Kidney glomerular epithelial cell (primary cell): ENCODE results near the gene SREBF2.

Source experiments
- DNase-seq: peaks from one replicate; lab custom pipeline; 2025; lab: John Stamatoyannopoulos, UW

The SREBF2 gene

DNA sequence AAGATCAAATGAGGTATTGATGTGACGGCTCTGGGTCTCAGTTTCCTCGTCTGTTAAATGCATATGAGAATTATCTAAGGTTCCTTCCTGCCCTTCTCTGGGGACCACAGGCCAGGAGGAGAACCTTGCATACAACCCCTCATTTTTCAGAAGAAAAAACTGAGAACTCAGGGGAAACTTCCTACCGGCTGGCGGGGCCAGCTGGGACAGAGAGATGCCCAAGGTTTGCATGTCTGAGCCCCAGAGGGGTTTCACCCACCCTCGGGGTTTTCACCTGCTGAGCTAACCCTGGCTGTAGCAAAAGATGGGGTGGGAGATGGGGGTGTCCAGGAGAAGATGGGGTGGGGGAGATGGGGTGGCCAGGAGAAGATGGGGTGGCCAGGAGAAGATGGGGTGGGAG is 89.4 kb downstream of the SREBF2 start:
- DNase-seq, result no peak

DNA sequence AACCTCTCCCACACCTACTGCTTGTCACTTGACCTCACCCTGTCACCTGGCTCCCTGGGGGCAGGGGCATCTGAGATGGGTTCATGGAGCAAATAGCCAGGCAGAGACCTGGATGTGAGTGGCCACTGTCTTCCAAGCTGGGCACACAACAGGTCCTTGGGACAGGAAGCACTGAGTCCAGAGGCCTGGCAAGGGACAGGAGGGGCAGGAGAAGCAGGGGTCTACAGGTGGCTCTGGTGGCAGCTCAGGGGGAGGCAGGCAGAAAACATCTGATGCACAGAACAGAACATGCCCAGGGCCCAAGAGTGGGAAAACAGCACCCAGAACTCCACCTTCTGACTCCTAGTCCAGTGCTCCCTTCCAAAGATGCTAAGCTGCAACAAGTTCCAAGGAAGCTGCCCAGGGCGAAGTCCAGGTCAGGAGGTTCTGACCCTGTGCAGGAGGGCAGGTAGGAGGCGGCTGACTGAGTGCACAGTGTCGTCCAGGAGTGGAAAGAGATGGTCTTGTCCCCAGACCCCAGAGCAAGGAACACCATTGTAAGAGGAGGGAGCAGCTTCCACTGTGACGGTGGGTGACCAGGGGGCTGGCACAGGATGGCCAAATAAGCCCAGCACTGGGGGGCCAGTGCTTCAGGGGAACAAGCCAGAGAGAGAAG is 90.2 kb downstream of the SREBF2 start:
- no peak for DNase-seq

DNA sequence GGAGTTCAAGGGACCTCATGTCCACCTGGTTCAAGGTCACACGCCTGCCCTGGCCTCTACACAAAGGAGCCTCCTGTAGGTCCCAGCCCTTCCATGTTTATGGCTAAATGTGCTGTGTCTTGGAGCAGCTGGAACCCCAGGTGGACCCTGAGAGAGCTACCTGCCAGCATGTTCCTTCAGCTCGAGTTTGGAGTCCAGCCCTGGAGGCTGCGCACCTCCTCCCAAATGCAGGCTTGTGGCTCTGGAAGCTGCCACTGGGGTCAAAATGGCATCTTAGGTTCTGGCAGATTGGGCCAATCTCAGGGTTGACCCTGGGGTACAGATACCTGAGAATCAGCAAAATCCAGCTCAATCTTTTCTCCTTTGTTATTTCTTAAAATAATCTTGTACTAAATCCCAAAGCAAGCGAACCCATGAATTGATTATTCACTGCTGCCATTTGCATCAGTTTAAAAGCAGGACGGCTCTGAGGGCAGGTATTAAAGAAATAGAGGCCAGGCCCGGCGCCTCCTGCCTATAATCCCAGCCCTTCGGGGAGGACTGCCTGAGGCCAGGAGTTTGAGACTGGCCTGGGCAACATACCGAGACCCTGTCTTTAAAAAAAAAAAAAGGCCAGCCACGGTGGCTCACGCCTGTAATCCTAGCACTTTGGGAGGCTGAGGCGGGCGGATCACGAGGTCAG is 90.8 kb downstream of the SREBF2 start:
- DNase-seq, result no peak

DNA sequence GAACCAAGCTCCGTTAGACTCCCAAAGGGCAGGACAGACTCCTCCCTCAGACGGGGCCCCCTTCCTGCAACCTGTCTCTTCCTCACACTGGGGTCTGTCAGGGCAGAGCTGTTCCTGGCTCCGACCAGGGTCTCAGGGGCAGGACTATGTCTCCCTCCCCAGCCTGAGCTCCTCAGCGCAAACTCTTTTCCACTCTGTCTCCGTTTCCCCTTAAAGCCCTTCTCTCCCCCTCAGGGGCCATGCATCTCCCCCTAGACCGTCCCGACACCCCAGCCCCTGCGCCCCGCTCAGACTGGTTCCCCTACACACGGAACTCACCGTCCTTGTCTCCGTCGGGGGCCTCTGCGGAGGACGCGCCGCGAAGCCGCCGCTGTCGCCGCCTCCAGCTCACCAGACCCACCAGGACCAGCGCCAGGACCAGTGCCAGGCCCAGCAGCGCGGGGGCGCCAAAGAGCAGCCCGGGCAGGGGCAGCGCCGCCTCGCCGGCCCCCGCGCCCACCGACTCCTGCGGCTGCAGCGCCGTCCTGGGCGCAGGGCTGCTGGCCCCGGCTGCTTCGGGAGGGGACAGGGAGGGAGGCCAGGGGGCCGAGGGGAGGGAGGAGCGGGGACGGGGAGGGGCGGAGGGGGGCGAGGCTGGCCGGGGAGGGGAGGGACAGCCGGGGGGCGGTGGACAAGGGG is 93.0 kb downstream of the SREBF2 start:
- DNase-seq, result no peak

DNA sequence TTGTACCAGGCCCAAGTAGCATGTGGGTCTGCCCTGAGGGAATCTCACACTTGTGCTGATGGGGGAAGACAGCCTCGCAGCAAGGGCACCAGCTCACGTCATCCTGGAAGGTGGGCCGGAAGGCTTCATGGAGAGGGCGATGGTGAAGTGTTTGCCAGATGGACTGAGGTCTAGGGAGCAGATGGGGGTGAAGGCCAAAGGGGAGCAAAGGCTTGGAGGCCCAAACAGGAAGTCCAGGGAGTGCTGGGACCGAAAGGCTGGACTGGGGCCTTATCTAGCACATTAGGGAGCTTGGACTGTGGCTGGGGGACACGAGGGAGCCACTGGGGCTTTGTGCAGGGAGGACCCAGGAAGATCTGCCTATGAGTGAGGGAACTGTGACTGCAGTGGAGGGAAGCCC is 94.9 kb downstream of the SREBF2 start:
- DNase-seq, result no peak

DNA sequence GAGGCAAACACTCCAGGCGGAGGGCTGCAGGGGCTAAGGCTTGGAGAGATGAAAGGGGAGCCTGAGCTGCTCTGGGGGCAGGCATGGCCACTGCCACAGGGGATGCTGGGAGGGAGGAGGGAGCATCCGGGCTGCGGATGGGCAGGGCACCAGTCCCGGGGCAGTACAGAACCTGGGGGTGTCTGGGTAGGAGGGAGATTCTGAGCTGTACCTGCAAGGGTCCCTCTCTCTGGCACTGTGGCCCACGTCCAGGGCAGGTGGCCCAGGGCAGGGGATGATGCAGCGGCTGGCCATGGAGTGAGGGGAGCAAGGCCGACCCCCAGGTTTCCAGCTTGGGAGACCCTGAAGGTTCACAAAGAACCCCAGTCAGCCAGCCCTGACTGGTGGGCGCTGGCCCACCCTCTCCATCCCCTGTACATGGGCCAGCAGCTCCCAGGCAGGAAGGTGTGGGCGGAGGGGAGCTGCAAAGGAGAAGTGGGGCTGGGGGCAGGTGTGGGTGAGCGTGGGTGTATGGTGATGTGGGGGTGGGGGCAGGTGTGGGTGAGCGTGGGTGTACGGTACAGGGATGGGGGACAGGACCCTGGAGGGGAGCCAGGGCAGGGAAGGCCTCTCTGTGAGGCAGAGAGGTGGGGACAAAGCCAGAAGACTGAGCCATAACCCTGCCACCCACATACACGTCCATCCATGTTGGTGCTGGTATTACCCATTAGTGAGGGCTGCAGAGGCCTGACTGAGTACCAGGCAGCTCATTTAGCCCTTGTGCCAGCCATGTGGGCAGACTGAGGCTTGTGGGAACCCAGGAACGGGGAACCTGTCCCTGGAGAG is 95.9 kb downstream of the SREBF2 start:
- no peak for DNase-seq

DNA sequence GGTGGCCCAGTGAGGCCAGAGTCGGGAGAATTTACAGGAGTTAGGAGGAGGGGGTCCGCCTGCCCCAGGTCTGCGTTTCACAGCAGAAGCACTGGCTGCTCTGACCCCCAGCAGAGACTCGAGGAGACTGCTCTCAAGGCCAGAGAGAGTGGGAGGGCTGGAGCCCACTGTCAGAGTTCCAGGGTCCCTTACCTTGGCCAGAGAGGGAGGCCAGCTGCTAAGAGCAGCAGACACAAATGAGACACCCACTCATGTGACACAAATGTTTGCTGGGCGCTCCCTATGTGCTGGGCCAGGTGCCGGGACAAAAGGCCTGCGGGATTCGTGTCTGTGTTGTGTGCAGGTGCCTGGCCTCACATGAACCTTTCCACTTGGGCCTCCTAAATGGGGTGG is 96.5 kb downstream of the SREBF2 start:
- no peak for DNase-seq

DNA sequence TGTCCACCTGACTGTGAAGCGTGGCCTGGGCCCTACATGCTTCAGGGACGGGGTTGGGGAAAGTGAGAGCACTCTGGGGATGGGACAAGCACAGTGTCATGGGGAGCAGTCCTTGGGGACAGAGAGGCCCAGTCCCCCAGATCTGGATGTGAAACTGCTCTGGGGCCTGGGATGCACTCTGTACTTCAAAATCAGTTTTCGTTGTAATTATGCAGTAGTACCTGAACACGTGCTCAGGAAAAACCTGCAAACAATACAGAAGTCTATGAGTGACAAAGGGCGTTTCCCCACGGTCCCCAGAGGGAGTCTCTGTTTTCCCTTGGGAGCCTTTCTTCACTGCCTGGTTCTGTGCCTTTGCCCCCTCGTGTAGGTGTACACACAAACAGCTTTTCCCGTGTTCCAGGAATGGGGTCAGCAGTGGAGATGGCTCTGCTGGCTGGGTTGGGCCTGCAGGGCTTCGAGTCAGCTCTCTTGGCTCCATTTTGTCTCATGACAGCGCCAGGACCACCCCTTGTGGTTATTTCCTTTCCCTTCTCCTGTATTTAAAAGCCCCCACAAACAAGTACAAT is 98.9 kb downstream of the SREBF2 start:
- no peak for DNase-seq

DNA sequence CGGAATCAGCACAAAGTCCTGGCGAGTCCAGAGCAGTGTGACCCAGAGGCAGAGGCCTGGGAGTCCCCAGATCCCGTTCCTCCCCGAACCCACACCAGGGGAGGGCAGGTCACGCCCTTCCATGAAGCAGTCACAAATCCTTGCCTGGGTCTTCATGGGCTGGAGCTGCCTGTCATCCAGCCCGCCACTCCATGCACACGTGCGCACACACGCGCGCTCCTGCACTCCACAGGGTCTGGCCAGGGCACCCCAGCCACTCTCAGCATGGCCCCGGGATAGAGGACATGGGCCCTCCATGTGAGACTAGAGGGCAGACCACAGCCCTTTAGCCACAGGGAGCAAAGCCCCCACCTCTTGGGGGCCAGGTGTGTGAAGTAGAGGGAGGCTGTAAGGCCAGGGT is 99.4 kb downstream of the SREBF2 start:
- no peak for DNase-seq

DNA sequence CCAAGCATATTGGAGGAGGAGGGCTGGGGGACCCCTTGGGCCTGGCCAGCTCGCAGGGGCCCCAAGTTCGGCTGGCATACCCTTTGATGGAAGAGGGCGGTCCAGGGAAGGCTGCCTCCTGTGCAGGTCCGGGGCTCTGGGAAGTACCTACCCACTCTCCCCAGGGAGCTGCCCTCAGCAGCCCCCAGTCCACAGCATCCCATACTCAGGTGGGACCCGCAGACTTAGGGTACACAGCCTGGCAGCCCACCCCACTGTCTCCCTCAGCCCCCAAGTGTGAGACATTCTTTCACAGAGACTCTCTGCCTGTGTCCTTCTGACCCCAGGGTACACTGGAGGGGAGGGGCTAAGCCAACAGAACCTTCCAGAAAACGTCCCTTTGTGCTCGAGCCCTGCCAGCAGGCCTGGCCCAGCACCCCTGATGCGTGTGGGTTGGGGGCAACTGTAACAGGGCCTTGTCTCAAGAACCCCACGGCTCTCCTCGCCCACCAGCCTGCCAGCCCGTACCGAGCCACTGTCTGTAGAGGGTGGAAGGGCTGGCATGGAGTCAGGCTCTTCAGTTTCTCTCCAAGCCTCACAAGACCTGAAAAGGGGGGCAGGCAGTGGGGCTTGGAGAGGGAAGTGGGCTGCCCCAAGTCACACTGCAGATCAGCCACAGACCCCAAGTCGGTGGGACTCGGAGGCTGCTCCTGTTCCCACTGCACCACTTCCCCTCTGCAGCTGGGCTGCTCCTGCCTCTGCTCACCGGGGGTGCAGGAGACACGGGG is 100.7 kb downstream of the SREBF2 start:
- no peak for DNase-seq

DNA sequence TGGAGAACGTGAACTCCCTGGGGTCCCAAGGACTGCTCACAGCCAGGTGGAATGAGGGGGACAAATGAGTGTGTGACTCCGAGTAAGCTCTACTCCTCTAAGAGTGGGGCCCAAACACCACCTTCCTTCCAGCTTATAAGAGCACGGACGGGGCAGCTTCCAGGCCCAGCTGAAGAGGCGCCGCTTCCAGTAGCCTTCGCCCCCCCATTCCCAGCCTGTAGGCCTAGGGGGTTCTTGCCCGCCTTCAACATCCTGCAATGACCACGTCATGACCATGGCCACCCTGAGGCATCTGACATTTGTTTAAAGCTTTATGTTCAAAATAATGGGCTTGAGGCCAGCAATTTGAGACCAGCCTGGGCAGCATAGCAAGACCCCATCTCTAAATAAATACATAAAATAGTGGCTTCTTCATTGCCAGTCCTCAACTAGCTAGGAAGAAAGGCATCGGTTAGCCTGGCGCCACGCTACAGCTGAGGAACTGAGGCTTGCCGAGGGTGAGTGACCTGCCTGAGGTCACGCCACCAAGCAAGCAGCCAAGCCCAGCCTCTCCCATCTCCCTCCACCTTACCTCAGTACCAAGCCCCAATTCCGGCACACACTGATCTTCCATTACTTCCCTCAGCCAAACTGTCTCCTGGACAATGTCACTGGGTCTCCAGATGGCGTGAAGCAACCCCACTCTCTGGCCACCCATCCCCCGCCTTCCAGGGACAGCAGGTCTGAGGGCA is 101.5 kb downstream of the SREBF2 start:
- no peak for DNase-seq

DNA sequence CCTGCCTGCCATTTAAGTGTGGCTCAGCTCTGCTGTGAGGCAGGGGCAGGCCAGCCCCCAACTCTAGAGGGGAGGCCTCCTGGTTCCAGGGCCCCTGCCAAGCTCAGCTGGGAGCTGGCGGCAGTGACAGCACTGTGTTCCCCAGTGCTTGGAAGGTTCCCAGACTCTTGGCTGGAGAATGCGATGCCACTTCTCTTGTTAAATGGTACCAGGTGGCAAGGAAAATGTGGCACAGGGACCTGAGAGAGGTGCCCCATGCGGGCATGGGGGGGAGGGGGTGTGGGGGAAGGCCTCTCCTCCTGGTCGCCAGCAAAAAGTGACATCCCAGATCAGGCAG is 102.1 kb downstream of the SREBF2 start:
- no peak for DNase-seq

DNA sequence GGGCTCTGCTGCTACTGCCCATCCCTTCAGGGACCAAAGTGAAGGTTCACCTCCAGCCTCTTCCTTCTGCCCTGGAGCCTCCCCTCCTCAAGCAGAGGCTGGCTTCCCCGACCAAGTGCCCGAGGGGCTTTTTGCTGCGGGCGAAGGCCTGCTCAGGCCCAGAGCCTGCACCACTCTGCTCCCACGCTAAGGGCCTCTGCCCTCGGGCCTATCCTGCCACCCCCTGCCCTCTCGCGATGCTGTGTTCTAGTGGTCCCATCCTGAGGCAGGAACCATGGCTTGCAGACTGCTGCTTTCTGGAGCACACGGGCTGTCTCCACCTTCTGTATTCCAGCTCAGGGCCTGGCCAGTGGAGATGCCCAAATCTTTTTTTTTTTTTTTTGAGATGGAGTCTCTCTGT is 102.6 kb downstream of the SREBF2 start:
- no peak for DNase-seq

DNA sequence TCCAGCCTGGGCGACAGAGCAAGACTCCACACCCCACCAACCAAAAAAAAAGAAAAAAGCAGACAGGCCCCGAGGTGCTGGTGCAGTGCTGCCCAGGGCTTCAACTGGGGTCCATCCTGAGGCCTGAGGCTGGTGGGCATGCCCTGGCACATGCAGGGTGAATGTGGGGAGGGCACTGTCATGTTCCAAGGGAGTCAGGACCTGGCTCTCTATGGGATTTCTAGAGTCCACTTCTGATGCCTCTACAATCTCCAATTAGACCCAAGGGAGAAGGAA is 103.9 kb downstream of the SREBF2 start:
- DNase-seq, result no peak

DNA sequence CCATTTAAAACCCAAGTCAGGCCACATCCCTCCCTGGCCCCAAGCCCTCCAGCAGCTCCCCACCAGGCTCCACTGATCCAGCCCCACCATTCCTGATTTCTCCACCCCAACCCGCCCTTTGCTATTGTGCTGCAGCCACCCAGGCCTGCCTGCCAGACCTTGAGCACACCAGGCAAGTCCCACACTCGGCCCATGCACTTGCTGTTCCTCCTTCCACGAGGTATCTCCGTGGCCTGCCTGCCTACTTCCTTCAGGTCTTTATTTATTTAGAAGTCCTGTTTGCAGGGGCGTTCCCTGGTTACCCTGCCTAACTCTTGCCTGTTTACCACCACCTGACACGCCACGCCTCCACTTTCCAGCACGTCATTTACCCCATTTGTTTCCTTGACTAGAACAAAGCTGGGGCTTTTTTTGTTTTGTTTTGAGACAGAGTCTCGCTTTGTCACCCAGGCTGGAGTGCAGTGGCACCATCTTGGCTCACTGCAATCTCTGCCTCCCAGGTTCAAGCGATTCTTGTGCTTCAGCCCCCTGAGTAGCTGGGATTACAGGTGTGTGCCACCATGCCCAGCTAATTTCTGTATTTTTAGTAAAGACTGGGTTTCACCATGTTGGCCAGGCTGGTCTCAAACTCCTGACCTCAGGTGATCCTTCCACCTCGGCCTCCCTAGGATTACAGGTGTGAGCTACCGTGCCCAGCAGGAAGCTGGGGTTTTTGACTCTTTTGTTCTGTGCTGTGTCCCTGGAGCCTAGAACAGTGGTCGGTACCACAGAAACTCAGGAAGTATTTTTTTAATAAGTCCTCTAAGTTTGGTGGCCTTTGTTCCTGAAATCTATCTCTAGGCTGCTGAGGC is 107.3 kb downstream of the SREBF2 start:
- no peak for DNase-seq

DNA sequence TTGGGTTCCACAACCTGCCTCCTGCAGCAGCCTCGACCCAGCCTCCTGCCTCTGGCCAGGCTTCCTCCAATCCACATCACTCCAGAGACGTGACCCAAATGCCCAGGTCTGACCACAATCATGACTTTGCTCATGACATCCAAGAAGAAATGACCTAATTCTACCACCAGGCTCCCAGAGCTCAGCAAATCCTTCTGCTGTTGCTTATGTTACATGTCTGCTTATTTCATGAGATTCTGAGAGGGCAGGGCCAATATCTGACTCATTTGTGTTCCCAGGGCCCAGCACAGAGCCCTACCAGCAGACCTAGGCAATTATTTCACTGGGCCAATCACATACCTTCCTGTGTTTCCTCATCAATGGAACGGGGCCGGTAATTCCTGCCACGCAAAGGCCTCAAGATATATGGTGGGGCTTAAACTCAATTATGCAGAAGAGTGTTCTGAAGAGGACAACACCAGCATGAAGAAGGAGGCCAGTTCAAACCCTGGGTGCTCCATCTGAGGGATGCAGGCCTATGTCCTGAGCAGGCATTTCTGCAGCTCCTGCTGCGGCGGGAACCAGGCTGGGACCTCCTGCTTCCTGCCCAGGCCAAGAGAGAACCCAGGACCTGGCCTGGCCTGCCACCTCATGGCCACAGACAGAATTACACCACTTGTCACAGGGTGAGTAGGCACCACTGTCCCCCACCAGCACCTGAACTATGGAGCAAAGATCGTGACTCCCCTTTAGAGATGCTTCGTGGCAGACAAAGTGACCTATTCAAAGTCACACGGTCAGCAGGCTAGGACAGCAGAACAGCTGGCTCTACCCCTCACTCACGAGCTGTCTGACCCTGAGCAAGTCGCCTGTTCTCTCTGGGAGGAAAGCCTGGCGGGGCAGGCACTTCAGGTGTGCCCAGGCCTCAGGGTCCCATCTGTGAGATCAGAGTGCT is 108.2 kb downstream of the SREBF2 start:
- peak; percentile 40 for DNase-seq

DNA sequence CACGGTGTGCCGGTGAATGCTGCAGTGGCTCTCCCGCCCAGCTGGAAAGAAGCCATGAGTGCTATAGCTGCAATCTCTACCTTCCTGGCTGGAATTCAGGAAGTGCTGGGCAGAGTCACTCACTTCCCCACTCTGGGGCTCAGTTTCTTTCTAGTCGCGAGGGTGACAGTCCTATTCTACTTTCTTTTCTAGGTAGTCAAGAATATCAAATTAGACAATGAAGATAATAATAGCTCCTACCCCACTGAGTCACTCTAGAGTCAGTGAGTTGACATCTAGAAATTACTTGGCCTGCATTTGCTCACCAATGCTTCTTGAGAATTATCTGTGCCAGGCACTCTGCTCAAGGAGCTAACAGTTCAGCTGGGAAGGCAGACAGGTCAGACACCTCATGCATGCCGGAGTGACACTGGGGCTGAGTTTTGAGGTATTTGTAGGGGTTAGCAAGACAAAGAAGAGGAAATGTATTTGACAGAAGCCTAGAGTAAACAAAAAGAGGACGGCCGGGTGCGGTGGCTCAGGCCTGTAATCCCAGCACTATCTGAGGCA is 110.8 kb downstream of the SREBF2 start:
- DNase-seq, result no peak

DNA sequence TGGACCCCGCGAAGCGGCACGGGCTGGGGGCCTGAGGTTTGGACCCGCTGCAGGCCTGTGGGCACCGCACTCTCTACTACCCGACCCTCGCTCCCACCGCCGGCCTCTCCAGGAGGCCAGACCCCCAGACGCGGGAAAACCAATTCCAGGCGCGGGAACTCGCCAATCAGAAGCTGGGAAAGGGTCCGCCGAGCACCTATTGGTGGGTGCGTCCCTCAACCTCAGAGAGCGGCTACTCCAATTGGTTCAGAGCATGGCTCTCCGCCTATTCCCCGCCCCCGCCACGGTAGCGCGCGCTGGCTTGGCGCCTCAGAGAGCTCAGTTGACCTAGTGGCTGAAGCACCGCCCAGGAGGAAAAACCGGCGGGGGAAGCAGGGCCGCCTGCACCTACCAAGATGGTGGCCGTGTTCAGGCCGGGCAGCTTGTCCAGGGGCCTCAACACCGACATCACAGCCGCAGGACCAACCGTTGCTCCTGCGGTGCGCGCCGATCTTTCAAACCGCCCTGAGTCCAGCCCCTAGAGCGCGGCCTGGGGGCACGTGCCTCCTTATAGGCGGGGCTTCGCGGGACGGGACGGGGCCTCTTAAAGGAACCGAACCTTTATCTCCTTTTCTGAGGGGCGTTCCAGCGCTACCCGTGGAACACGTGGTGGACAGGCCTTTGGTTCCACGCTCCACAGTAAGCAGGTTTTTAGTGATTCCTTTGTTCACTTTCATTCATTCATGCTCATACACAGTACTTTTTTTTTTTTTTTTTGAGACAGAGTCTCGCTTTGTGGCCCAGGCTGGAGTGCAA is 113.9 kb downstream of the SREBF2 start, which contains the start of gene CENPM:
Gene CENPM, minus strand, starts transcription at position 524 of the 795 bp plus-strand sequence. Its CDS starts 76 bp downstream, at position 448.
- peak; percentile 89 for DNase-seq
